ENCODE results near the gene MSANTD1. TPM values are rescaled to one million over a fixed set of nuclear protein-coding genes. Genes with fewer than 3 reads are reported as not detected.

The MSANTD1 gene
- total and polyA plus RNA-seq, 8 donors: 0.31 to 5.8 (median 2.6) TPM; not detected in 2

DNA sequence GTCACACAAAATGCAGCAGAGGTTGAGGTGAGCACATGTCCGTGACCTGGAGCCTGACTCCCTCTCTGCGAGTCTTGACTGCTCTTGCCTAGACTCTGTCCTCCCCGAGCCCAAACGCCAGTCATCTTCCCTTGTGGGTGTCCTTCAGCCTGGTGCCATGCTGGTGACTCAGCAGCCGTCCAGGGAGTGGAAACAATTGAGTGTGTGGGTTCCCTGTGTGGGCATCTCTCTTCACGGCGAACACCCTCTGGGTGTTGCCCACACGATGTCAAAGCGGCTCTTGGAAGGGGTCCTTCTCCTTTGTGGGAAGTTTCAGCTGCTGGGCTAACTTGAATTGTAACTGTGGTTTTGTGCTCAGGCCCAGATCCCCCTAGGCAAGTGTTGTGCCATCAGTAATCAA, 17.5 kb upstream of the MSANTD1 start:
- intact Hi-C loops (cut with DNase I; ENCODE audit: low total_unique reads): no loop called here
- H3K9me3 ChIP-seq: no peaks in the 10 kb centered on the region
- DNase-seq: no peak
- TF ChIP-seq, protein P1, sequence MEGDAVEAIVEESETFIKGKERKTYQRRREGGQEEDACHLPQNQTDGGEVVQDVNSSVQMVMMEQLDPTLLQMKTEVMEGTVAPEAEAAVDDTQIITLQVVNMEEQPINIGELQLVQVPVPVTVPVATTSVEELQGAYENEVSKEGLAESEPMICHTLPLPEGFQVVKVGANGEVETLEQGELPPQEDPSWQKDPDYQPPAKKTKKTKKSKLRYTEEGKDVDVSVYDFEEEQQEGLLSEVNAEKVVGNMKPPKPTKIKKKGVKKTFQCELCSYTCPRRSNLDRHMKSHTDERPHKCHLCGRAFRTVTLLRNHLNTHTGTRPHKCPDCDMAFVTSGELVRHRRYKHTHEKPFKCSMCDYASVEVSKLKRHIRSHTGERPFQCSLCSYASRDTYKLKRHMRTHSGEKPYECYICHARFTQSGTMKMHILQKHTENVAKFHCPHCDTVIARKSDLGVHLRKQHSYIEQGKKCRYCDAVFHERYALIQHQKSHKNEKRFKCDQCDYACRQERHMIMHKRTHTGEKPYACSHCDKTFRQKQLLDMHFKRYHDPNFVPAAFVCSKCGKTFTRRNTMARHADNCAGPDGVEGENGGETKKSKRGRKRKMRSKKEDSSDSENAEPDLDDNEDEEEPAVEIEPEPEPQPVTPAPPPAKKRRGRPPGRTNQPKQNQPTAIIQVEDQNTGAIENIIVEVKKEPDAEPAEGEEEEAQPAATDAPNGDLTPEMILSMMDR (IDR thresholded peaks at IDR 0.05): no peak
- TF ChIP-seq EP300 (IDR thresholded peaks at IDR 0.05) (no peak), POLR2A (IDR thresholded peaks at IDR 0.05) (no peak), POLR2AphosphoS5 (IDR thresholded peaks at IDR 0.05) (no peak)
- H3K36me3 ChIP-seq: peaks cover 76 to 95% (median 95%) of the 10 kb centered on the region in 4 donors
- H3K27ac ChIP-seq: no peak overlapping the region
- no peaks in the 10 kb centered on the region for H3K27me3 ChIP-seq
- WGBS, 5 donors: 89 to 92% (median 90%) methylated on average over 7 to 9 of the region's 9 CpGs
- no peak overlapping the region for H3K4me3 ChIP-seq
- peaks cover 0 to 6% (median 1%) of the 10 kb centered on the region in 4 donors for H3K4me1 ChIP-seq

DNA sequence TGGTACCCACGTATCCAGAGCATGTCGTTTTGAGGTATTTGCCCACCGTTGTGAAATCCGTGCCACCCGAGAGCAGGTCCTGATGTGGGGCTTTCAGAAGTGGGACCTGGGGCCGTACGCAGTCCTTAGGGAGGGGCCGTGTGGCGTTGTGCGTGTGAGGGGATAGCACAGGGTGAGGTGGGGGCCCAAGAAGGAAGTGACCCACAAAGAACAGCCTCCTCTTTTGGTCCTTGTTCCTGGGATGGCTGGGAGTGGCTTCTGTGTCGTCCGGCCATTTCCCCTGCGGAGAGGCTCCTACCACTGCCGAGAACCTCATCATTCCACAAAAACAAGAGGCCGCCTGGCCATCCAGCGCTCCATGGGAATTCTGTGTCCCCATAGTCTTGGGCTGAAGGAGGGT, 17.0 kb upstream of the MSANTD1 start:
- no peak for DNase-seq
- Histone ChIP-seq H3K27ac (no peak overlapping the region), H3K4me3 (no peak overlapping the region), H3K9me3 (no peaks in the 10 kb centered on the region), H3K27me3 (no peaks in the 10 kb centered on the region), H3K4me1 (peaks cover 0 to under 1% (median 0%) of the 10 kb centered on the region in 4 donors), H3K36me3 (peaks cover 76 to 95% (median 95%) of the 10 kb centered on the region in 4 donors)
- intact Hi-C loops (cut with DNase I; ENCODE audit: low total_unique reads): no loop called here
- TF ChIP-seq, protein P1 (IDR thresholded peaks at IDR 0.05): no peak
- no peak for TF ChIP-seq POLR2AphosphoS5 (IDR thresholded peaks at IDR 0.05)
- 92 to 96% (median 94%) methylated on average over 10 to 16 of the region's 16 CpGs for WGBS, 5 donors

DNA sequence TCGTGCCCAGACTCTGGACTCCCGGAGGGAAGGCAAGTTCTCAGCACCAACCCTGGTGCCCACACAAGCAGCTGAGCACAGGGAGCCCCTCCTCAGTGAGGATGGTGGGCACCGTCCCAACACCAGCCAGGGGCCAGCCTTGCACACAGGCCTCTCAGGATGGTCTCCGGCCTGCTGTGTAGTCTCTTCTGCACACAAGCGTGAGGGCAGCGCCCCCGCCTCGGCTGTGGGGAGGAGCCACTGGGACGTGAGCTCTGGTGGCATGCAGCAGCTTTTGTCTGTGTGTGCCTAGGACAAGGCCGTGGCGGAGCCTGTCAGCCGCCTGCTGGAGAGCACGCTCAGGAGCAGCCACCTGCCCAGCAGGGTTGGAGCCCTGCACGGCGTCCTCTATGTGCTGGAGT, 16.1 kb upstream of the MSANTD1 start:
- 85 to 92% (median 91%) methylated on average over 8 to 15 of the region's 15 CpGs for WGBS, 5 donors

DNA sequence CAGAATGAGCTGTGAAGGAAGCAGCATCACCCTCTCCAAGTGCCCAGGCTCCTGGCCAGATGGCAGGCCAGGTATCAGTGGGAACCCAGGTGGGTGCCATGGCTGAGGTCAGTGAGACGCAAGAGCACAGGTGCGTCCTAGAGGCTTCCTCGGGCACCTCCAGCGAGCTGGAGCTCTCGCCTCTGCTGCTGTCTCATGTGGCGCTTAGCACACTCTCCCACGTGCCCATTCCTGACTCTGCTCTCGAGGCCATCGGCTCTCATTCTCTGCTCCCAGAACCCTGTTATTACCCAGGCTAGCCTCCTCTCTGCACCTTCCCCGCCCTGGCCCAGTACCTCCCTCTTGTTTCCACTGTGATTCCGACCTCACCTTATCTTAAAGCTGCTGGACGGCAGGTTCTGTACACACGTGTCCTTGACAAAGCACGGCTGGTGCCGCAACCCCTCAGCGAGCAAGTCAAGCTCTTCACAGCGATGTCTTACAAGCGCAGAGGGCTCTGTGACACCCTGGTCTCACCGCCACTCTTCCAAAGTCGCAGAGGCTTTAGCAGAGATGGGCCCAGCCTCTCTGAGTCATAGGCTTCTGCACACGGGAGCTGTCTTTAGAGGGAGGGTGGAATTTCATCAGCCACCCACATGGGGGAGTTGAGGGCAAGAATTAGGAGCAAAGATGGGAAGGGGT, 15.4 kb upstream of the MSANTD1 start:
- no peak for TF ChIP-seq EP300 (IDR thresholded peaks at IDR 0.05)
- no peak for TF ChIP-seq POLR2A (IDR thresholded peaks at IDR 0.05)
- TF ChIP-seq, protein P1 (IDR thresholded peaks at IDR 0.05): no peak
- no peak for TF ChIP-seq POLR2AphosphoS5 (IDR thresholded peaks at IDR 0.05)
- intact Hi-C loops (cut with DNase I; ENCODE audit: low total_unique reads): no loop called here
- Histone ChIP-seq H3K4me3 (no peak overlapping the region), H3K27me3 (no peaks in the 10 kb centered on the region), H3K27ac (no peak overlapping the region), H3K36me3 (peaks cover 73 to 99% (median 99%) of the 10 kb centered on the region in 4 donors), H3K9me3 (no peaks in the 10 kb centered on the region), H3K4me1 (no peaks in the 10 kb centered on the region)
- 73 to 85% (median 78%) methylated on average over 20 to 21 of the region's 21 CpGs for WGBS, 5 donors
- no peak for DNase-seq

More for the DNA sequence above, 16.1 kb upstream of the MSANTD1 start:
- TF ChIP-seq POLR2A (IDR thresholded peaks at IDR 0.05): no peak
- TF ChIP-seq, protein P1 (IDR thresholded peaks at IDR 0.05): no peak
- no peak for TF ChIP-seq POLR2AphosphoS5 (IDR thresholded peaks at IDR 0.05)
- no peak for TF ChIP-seq EP300 (IDR thresholded peaks at IDR 0.05)
- intact Hi-C loops (cut with DNase I; ENCODE audit: low total_unique reads): no loop called here
- no peak overlapping the region for H3K4me3 ChIP-seq
- no peaks in the 10 kb centered on the region for H3K27me3 ChIP-seq
- no peak overlapping the region for H3K27ac ChIP-seq
- H3K36me3 ChIP-seq: peaks cover 75 to 99% (median 99%) of the 10 kb centered on the region in 4 donors
- H3K4me1 ChIP-seq: no peaks in the 10 kb centered on the region
- no peaks in the 10 kb centered on the region for H3K9me3 ChIP-seq
- no peak for DNase-seq
